ENCODE results near the gene NELL2.
"Not testable (repeated sequence)": the region's sequence is repeated elsewhere in the genome, so short reads cannot be mapped to it uniquely, and the experiment has no call there.

NELL2 gene

GRCh38 chr12:44775901-44776300, 100.2 kb downstream of the NELL2 start:
- DNase-seq (ENCODE audit: low read depth), result no peak

DNA sequence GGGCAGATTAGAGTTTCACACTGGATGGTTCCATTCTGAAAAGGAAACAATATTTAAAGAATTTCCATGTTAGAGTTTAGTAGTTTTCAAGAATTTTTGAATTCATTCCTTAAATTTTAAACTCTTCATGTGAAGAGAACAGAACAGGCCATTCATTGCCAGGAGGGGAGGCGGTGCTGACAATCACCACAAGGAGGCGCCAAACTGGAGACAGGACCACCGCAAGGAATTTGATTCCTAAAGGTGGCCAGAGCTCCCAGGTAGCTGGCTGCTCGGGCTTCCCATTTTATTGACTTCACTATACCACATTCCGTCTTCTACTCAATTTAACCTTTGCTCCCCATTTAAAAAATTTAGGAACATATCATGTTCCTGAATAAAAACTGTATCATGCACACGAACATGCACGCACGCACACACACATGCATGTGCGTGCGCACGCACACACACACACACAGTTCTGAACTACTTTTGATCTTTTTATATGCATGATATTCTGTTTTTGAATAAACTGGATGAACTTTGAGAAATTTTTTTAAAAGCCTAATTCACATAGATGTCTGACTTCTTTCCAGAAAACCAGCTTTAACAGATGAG, 101.2 kb downstream of the NELL2 start:
- DNase-seq (ENCODE audit: low read depth), result peak; percentile 2

GRCh38 chr12:44771485-44772021, 104.6 kb downstream of the NELL2 start:
- DNase-seq (ENCODE audit: low read depth), result no peak

DNA sequence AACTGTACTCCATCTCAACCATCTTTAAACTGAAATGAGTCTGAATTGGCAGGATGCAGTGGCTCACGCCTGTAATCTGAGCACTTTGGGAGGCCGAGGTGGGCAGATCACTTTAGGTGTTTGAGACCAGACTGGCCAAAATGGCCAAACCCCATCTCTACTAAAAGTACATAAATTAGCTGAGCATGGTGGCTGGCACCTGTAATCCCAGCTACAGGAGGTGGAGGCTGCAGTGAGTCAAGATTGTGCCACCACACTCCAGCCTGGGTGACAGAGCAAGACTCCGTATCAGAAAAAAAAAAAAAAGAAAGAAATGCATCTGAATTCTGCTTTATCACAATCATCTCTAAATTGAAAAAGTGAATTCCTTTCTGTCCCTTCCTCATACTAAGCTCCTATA, 110.3 kb downstream of the NELL2 start:
- no peak for DNase-seq (ENCODE audit: low read depth)

GRCh38 chr12:44763021-44763420, 113.1 kb downstream of the NELL2 start:
- DNase-seq (ENCODE audit: low read depth), result no peak

GRCh38 chr12:44759289-44759688, 116.8 kb downstream of the NELL2 start:
- DNase-seq (ENCODE audit: low read depth), result no peak

- no peak for DNase-seq (ENCODE audit: low read depth)
Observed at GRCh38 chr12:44750468-44750867, 125.6 kb downstream of the NELL2 start.

DNA sequence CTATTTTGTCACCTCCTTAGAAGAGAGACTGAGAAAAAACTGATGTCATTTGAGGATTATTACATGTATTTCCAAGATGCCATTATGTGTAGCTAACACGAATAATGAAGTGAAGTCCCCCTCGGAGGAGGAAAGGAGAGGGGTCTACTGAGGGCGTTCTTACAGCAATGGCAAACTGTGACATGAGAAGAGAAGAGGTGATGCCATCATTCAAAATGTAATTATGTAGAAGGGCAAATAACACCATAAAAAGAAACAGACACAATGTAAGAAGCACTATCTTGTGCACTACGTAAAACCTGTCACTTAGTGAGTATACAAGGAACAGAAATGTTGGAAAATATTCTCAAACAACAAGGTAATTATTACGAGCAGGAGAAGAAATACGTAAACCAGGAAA, 126.5 kb downstream of the NELL2 start:
- DNase-seq (ENCODE audit: low read depth), result no peak

DNA sequence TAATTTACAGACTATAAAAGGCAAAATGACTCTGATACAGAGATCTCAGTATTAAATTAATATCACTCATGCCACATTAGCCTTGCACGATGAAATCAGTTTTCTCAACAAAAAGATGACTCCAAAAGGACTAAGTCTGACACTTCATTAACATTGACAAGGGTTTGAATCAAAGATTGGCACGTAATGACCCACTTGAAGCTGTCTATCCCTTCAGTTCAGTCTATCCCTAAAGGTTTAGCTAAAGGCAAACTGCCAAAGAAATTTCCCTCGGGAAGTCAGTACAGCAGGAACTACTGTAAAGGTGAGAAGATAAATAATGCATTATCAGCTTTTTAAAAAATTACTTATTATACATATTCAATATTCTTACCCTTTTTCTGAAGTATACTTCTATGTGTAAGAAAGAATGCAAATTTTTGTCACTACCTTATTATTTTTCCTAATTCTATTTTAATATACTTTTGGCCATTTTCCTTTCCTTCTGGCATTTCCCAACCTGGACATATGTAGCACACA, 127.1 kb downstream of the NELL2 start:
- DNase-seq (ENCODE audit: low read depth), result no peak

DNA sequence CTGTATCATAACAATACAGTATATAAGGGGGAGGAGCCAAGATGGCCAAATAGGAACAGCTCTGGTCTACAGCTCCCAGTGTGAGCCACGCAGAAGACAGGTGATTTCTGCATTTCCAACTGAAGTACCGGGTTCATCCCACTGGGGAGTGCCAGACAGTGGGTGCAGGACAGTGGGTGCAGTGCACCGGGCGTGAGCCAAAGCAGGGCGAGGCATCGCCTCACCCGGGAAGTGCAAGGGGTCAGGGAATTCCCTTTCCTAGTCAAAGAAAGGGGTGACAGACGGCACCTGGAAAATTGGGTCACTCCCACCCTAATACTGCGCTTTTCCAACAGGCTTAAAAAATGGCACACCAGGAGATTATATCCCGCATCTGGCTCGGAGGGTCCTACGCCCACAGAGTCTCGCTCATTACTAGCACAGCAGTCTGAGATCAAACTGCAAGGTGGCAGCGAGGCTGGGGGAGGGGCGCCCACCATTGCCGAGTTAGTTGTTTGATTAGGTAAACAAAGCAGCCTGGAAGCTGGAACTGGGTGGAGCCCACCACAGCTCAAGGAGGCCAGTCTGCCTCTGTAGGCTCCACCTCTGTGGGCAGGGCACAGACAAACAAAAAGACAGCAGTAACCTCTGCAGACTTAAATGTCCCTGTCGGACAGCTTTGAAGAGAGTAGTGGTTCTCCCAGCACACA, 134.7 kb downstream of the NELL2 start:
- DNase-seq (ENCODE audit: low read depth), result not testable (repeated sequence)

- DNase-seq (ENCODE audit: low read depth), result no peak
Observed at GRCh38 chr12:44738051-44738450, 138.1 kb downstream of the NELL2 start.

DNA sequence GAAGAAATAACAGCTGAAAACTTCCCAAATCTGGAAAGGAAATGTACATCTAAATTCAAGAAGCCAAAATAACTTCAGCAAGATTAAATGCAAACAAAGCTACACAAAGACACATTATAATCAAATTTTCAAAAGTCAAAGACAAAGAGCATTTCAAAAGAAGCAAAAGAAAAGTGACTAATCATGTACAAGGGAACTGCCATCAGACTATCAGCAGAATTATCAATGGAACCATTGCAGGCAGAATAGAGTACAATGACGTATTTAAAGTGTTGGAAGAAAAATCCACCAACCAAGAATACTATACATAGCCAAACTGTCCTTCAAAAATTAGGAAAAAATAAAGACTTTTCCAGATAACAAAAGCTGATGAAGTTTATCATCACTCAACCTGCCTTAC, 147.5 kb downstream of the NELL2 start:
- DNase-seq (ENCODE audit: low read depth), result no peak

GRCh38 chr12:44720265-44720664, 155.8 kb downstream of the NELL2 start:
- DNase-seq (ENCODE audit: low read depth), result no peak

GRCh38 chr12:44717612-44718011, 158.5 kb downstream of the NELL2 start:
- no peak for DNase-seq (ENCODE audit: low read depth)

- DNase-seq (ENCODE audit: low read depth), result no peak
Observed at GRCh38 chr12:44716711-44717110, 159.4 kb downstream of the NELL2 start.

GRCh38 chr12:44711736-44712135, 164.4 kb downstream of the NELL2 start:
- no peak for DNase-seq (ENCODE audit: low read depth)

DNA sequence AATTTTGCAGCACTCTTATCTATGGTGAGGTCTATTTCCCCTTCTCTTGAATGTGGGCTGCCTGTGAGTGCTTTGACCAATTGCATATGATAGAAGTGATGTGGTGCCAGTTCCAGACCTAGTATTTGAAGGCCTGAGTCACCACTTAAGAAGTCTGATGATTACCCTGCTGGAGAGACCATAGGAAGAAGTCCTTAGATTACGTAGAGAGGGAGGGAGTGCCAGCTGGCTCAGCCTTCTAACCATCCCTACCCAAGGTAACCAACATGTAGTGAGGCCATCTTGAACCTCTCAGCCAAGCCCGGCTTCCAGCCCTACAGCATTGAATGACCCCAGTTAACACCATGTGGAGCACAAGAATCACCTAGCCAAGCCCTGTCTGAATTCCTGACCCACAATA, 166.9 kb downstream of the NELL2 start:
- peak; percentile 2 for DNase-seq (ENCODE audit: low read depth)

- DNase-seq (ENCODE audit: low read depth), result no peak
Observed at GRCh38 chr12:44708218-44708617, 167.9 kb downstream of the NELL2 start.

DNA sequence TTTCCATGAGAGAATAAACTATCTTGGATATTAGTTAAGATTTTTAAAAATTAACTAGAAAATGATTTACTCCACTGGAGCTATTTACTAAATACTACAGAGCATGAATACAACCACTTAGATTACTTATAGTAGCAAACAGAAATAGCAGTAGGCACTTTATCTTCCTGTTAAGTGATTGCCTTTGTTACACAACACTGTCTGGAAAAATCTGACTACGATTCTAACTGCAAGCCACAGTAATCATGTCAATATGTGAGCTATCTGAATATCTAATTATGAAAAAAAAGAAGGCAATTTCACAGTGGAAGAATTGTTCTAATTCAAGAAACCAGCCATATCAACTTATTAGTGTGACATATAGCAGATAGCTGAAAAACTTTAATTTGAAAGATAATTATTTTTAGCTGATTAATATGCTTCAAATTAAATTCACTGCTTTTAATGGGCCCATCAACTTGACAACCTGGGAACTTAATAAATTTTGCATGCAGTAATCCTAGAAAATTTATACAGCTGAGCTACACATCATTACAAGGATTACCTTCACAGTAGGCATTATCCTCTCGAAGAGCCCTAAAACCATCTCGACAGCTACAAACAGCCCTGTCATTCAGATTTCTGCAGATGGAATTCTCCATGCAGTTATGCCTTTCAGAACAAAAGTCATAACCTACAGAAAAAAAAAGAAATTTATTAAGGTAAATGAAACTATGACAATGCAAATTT, 172.8 kb downstream of the NELL2 start:
- no peak for DNase-seq (ENCODE audit: low read depth)

DNA sequence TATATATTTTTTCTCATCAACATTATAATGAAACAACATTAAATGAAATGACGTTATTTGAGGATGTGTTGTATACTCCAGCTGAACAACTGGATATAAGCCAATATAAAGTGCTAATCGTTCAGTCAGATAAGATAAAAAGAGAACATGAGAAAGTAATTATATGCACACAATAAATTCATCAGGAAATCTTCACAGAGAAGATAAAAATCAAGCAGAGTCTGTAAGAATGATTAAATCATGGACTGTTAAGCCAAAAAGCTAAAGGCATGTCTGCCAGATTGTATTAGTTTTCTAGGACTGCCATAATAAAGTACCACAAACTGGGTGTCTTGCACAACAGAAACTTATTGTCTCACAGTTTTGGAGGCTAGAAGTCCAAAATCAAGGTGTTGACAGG, 178.6 kb downstream of the NELL2 start:
- DNase-seq (ENCODE audit: low read depth), result no peak

- DNase-seq (ENCODE audit: low read depth), result peak; percentile 3
Observed at GRCh38 chr12:44696542-44696941, 179.6 kb downstream of the NELL2 start.

DNA sequence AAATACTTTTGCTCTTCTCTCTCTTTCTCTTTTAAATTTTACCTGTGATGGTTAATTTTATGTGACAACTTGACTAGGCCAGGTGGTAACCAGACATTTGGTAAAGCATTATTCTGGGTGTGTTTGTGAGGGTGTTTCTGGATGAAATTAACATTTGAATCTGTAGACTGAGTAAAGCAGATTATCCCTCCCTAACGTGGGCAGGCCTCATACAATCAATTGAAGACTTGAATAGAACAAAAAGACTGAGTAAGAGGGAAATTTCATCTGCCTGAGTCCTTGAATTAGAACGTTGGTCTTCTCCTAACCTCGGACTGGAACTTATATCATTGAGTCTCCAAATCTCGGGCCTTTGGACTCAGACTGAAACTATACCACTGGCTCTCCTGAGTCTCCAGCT, 182.1 kb downstream of the NELL2 start:
- no peak for DNase-seq (ENCODE audit: low read depth)

DNA sequence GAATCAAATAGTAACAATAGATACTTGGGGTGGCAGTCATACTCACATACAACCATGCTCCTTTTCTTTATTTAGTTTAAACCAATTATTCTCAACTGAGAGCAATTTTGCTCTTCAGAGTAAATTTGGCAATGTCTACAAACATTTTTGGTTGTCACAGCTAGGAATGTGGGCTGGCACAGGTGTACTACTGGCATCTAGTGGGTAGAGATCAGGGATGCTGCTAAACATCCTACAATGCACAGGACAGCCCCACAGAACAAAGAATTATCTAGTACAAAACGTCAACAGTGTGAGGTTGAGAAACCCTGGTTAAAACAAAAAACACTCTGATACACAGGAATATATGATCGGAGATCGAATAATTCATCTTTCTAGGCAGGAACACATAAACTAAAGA, 186.5 kb downstream of the NELL2 start:
- DNase-seq (ENCODE audit: low read depth), result no peak
